COR-L47 (cell line): Measurements from ENCODE around the gene CMTM7.
"Not testable (repeated sequence)": the region's sequence is repeated elsewhere in the genome, so short reads cannot be mapped to it uniquely, and the experiment has no call there.

ENCODE experiments used
- DNase-seq: peaks from one replicate; lab custom pipeline; 2025; lab: John Stamatoyannopoulos, UW

CMTM7 gene

DNA sequence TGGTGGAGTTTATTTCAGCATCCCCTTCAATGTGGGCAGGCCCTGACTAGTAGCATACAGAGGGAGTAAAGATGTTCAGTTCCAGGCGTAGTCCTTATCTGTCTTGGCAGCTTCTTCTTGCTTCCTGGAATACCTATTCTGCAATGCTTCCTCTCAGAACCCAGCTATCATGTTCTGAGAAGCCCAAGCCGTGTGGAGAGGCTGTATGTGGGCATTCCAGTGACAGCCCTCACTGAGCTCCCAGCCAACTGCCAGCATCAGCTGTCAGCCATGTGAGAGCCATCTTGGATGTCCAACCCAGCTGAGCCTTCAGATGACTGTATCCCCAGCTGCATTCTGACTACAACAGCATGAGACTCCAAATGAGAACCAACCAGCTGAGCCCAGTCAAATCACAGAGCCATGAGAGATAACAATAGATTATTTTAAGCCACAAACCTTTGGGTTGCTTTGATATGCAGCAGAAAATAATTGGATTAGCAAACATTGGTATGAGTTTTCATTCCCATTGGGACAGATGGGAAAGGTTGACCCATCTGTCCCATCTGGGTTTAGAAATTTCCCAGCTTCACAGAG is 8.4 kb upstream of the CMTM7 start:
- DNase-seq: no peak

DNA sequence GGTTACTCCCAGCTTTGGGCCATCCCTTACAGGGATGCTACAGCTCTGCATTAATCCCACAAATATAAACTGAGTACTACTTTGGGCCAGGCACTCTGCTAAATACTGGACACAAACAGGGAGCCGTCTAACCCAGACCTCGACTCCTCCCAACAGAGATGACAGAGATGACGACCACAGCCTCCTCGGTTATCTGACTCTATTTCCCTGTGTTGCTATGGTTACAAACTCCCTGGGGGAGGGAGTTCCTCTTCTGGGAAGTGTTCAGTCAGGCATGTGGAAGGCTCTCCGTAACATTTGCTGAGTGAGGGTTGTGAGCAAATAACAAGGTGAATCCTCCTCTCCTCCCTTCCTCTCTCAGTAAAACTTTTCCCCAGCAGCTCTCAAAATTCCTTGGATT is 6.7 kb upstream of the CMTM7 start:
- DNase-seq: no peak

DNA sequence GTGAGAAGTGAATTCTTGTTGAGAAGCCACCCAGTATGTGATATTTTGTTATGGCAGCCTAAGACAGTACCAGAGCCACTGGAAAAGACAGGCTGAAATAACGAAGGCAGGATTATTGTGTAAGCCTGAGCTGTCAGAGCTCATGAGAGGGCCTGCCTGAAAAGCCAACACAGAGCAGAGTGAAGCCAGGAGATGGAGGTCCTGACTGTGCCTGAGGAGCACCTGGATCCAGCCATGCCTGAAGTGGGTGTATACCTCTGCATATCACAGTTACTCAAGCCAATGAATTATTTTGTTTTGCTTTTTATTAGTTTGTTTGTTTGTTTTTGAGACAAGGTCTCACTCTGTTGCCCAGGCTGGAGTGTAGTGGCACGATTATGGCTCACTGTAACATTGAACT is 4.1 kb upstream of the CMTM7 start:
- DNase-seq: no peak

DNA sequence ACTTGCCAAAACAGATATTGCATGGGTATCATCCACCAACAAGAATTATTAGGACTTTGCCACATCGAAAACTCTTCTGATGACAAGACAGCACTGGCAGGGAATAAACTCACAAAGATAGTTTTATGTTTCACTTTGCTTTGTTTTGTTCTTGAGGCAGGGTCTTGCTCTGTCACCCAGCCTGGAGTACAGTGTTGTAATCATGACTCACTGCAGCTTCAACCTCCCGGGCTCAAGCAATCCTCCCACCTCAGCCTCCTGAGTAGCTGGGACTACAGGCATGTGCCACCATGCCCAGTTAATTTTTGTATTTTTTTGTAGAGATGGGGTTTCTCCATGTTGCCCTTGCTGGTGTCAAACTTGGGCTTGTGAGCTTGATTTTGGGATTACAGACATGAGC is 2.1 kb upstream of the CMTM7 start:
- not testable (repeated sequence) for DNase-seq

DNA sequence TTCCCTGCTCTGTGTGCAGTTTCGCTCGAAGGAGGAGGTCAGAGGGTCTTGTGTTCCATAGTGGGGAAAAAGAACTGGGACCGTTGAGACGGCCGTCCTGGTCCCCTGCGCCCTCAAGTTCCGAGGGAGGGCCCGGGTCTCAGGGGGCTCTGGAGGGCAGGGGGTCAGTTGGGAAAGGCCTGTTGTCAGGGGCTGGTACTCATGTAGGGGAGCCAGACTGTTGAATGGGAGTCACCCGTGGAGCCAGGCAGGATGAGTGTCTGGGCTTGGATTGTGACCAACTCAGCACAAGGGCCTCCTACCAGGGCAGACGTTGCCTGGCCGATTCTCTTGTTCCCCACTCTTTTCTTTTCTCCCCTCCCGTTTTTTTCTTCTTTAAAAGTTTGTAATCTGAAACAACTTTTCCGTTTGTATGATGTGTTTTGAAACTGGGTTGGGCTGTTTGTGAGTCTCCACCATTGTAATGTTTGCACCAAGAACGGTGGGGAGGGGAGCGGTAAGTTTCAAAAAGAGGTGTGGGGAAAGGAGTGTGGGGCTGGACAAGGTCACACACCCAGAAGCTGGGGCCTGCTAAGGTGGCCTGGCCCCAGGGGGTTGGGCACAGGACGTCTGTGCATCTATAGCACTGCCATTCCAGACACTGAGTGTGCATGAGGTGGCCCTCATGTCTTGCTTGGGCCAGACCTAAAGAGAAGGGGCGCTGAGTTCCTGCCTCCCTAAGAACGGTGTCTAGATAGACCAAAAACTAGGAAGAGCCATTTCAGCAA is 1.1 kb downstream of the CMTM7 start:
- DNase-seq: no peak

DNA sequence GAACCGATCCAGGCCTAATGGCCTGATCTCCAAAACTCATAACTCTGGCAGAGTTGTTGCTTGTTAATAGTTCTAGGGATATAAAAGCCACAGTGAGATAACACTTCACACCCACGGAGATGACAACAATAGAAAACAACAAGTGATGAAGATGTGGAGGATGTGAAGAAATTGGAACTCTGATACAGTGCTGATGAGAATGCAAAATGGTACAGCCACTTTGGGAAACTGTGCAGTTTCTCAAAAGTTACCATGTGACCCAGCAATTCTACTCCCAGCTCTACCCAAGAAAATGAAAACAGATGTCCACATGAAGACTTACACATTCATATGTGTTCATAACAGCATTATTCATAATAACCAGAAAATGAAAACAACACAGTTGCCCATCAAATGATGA is 3.8 kb downstream of the CMTM7 start:
- DNase-seq: no peak

DNA sequence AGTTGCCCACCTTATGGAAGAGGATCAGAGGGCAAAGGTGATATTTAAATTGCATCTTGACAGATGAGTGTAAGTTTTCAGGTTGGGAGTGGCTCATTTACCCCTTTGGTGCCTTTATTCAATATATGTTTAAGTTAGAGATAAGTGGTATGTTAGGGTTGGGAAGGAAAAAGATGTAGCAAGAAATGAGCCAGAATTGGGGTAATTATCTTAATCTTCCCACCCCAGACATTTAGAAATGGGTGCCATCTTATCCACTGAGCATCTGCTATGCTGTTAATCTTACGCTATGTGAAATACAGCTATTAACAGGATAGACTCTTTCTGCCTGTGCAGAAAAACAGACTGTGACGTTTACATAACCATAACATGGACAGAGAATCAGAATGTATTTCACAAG is 6.3 kb downstream of the CMTM7 start:
- no peak for DNase-seq

DNA sequence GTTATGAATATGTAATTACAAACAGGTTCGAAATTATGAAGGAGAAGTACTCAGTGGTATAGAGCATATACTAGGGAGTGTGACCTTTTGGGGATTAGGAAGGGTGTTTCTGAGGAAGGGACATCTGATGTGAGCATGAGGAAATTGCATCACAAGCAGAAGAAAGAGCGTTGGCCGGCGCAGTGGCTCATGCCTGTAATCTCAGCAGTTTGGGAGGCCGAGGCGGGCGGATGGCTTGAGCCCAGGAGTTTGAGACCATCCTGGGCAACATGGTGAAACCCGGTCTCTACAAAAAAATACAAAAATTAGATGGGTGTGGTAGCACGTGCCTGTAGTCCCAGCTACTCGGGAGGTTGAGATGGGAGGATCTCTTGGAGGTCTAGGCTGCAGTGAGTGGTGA is 6.9 kb downstream of the CMTM7 start:
- DNase-seq: no peak

DNA sequence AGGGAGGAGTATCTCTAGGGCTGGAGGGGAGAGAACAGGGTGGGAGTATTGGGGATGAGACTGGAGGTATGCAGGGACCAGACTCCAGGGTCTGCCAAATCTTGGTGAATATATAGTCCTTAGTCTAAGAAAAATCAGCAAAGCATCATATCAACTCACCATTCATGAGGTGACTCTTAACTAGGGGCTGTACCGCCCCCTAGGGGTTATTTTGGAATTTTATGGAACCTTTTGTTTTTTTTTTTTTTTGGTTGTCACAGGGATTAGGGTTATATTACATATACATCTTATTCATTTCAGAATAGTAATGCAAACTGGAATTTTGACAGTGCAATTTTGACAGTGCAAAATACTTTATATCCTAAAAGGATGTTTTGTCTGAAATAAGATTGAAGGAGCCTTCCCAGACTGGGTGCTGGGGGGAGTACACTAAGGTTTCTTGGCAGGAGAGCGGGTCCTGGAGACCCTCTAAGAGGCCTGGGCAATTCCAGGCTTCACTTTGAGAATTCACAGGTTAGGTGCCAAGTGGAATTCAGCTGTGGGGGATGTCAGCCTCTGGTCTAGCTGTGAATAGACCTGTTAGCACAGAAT is 7.5 kb downstream of the CMTM7 start:
- peak; percentile 7 for DNase-seq

DNA sequence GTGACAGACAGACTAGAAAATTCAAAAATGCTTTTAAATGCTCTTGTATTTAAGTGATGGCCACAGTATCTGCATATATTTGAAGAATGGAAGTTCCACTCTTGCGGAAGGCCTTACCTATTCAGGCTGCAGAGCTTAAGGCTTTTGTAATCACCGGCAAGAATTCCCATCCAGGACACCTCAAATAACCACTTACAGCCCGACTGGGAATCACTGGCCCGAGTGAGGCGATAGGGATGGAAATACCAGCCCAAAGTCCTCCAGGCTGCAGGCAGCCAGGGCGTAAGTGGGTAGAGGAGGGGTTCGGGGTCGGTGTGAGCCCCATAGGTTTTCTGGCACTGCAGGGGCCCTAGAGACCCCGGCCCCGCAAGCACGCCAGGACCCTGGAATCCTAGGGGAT is 9.5 kb downstream of the CMTM7 start:
- no peak for DNase-seq

DNA sequence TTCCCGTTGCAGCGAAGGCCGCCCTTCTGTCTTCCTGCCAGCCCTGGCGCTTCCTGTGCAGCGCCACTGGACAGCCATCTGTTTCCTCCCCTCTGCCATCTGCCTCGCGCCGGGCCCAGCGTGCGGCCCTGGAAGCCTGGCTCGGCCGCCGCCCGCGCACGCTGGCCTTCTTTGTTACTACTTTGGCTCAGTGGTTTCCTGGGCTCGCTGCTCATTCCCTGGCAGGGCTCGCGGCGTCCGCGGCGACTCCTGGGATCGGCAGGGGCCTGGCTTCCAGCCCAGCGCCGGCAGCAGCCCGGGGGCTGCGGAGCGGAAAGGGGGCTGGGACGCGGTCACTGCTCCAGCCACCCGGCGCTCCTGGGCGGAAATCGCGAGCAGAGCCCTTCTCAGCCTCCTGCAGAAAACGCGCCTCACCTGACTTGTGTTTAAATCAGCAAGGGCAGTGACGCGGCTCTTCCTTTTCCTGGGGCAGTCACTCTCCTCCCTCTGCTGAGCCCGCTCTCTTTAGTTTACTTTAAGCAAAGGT is 10.0 kb downstream of the CMTM7 start:
- DNase-seq: peak; percentile 57

DNA sequence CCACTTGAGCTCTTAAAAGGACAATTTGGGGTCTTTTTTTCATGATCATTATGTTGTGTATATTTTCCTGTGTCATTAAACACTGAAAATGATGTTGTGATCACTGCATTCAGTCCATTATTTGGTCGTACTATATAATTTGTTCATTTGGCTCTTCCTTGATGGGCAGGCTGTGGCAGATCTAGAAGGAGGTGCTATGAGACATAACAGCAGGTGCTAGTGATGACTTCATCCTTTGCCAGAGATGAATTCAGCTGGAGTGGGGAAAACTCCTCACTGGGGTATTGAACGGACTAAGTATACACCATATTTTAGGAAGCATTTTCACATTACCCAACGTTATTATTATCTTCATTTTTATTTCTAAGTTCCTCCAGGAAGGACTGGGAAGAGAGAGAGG is 12.0 kb downstream of the CMTM7 start:
- DNase-seq: peak; percentile 24

DNA sequence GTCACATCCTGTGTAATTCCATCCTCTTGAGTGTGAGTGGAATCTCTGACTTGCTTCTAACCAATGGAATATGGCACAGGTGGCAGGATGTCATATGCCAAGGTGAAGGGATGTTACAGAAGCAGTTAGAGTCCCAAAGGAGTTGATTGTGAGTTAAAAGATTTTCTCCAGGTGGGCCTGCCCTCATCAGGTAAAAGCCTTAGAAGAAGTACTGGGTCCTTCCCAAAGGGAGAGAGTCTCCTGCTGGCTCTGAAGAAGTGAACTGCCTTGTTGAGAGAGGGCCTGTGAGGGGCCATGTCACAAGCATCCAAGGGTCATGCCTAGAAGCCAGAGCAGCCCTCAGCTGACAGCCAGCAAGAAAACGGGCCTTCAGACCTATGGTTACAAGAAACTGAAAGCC is 13.1 kb downstream of the CMTM7 start:
- no peak for DNase-seq

DNA sequence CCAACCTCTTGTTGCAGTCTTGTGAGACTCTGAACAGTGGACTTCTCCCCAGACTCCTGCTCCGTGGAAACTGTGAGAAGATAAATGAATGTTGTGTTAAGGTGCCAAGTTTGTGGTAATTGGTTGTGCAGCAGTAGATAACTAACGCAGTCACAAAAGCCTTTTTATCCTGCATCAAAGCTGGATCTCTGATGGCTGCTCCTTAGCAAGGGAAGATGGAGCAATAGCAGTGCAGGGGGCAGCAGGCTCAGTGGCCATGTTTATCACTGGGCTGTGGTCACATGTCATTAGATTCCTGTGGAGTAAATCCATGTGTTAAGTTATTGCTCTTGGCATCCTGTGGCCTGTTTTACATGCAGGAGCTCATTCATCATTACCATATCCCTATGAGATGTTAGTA is 13.5 kb downstream of the CMTM7 start:
- no peak for DNase-seq

DNA sequence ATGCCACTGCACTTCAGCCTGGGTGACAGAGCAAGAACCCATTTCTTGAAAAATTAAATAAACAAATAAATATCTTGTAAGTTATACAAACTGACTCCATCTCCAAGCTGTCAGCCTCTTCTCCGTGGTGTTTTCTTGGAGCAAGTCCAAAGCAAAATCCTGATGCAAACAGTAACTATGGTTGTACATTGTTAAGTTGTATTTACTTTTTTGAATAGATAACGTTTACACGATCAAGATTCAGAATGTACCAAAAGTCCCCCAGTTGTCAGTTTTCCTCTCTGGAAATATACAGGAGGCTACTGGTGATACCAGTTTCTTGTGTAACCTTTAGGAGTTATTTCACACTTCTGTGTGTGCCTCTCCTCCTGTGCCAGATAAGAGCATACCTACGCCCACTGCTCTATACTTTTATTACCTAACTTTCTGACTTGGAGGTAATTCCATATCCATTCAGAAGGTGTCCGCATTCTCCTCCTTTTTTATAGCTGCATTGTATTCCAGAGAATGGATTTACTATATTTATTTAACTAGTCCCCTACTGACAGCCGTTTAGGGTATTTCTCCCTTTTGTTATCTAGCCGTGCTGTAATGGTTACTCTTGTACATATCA is 14.2 kb downstream of the CMTM7 start:
- no peak for DNase-seq

DNA sequence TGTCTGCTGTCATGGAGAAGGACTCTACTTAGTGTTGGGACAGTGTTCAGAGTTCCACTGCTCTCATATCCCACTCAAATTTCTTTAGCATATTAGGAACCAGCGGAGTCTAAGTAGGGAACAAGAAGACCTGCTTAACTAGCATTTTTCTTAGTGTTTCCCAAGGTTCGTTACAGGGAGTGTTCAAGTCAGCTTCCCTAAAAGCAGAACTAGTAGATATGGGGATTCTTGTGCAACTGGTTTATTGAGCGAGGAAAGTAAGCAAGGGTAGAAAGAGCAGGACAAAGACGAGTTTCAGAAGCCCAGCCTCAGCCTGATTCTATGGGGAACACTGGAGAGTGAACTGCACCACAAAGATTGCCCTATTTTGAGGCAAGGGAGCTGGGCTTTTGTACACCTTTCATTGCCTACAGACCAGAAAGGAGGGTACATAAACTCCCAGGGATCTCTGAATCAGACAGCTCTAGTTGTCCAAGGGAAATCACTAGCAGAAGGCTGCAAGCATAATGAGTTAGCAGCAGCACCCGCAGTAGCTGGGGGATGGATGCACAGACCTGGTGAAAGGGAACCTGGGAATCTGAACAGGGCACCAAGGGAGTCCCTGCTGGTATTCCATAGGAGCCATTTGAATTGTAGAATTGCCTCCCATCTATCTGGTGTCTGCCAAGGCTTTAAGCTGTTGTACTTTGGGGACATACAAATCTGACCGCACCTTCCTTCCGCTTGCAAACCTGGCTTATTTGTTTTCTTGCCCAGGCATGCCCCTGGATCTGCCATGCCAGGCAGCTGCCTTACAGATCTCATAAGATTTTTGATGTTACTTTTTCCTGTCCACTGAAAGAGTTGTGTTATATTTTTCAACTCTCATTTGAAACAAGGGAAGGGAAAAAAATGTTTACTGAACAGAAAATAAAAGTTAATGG is 15.1 kb downstream of the CMTM7 start:
- DNase-seq: peak; percentile 9

DNA sequence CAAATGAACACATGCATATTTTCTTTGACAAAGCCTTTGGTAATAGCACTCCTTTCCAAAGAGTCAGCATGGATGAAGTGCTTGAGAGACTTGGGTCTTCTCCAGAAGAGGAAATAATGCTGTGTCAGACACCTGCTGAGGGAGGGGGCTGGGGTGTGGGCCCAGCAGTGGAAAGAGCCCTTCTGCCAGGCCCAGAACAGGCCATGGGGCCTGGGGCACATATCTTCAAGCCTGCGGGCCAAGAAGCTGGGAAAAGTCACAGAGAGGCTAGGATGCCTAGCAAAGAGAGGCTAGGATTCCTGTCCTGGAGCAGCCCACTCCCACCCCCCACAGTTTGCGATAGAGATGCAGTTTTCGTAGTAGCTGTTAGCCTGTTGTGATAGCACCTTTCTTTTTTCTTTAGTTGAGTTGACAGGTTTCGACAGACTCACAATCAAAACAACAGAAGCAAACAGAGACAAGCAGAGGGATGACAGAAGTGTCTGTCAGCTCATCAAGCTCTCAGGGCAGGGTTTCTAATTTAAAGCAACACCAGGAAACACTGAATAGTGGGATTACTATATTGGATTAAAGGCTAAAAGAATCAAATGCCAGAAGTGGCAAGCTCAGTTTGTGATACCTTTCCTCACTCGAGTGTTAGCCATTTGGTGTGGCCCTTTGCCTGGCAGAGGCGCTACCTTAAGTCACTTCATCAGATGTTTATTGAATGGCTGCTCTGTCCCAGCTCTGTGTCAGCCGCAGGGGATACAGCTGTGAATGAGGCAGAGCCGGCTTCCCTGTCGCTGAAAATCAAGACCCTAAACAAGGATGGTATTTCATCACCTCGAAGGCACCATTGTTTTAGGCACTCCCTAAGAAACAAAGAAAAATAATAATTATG is 19.0 kb downstream of the CMTM7 start:
- DNase-seq: no peak

DNA sequence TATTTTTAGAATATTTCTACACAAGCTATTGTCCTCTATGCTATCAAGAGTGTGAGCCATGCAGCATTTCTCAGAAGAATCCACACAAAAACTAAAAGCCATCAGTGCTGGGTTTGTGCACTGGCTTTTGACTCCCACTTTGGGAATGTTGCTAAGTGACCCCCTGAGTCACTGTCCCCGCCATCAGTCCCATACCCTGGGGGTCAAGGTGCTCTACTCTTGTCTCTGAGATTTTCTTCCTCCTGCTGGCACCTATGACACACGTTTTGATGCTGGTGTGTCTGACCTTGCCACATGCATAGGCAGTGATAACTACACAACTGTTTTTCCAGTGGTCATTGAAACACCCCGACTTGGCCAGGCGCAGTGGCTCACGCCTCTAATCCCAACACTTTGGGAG is 19.8 kb downstream of the CMTM7 start:
- DNase-seq: no peak

DNA sequence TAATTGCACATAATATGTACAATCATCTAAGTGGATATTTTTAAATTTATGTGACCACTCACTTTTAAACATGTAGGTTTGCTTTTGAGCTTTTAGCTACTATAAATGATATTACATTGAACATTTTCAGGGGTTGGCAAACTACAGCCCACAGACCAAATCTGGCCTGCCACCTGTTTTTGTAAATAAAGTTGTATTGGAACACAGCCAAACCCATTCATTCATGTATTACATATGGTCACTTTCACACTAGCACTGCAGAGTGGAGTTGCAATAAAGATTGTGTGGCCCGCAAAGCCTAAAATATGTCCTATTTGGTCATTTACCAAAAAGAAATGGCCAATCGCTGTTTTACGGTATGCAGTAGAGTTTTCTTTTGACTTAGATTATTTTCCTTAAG is 21.2 kb downstream of the CMTM7 start:
- no peak for DNase-seq

DNA sequence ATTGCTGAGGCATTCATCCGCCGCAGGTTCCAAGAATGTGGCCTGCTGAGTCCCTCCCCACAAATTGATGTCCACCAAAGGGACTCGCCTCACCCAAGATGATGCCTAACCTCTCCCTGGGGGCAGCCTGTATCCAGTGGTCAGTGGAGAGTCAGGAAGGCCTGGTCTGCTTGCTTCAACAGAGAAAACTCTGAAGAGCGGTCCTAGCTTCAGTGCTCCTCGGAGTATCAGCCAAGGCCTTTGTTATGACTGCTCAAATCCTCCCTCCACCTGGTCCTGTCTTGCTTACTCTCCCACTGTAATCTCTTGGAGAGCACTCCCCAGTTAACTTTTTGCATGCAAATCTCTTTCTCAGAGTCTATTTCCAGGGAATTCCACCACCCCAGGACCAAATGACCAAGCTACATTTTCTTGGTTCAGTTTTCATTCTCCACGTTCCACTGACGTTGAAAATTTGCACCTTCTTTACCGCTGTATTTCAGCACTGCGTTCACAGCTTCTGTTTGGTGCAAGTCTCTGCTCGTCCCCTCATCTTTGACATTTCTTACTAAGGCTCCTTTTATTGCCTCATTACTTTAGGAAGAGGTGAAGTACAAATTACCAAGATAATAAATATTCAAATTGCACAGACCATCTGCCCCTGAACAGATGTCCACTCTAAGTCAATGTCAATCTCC is 22.3 kb downstream of the CMTM7 start:
- no peak for DNase-seq
